C4-2B (cell line): Measurements from ENCODE around the gene PRDX3.

Experiments used
- CTCF ChIP-seq: fragments of 450-650 bp; conservative IDR thresholded peaks from 2 replicates; pipeline ENCODE4 v1.5.1; 2017; ENCODE audit warnings: mild to moderate bottlenecking
- ZFX ChIP-seq: fragments of 450-650 bp; IDR thresholded peaks from 2 replicates; pipeline ENCODE4 v1.6.1; 2017

- TF ChIP-seq CTCF (no peak), ZFX (no peak)
Observed at GRCh38 chr10:119222966-119223386, 44.4 kb upstream of the PRDX3 start.
